B cell (primary cell): ENCODE data around the gene PLEKHM1. TPM values are rescaled to one million over a fixed set of nuclear protein-coding genes. Genes with fewer than 3 reads are reported as not detected.

Source experiments
- ATAC-seq: fragments of 200-7000 bp; cut with Tn5 transposase; one replicate; pipeline ENCODE4 v1.10.0; 2021; ENCODE audit warnings: low read depth, mild to moderate bottlenecking, moderate number of reproducible peaks, moderate library complexity
- CTCF ChIA-PET: fragments of 350-600 bp; sonication (Branson Sonifier 250); formaldehyde crosslinking; loops from one replicate; lab custom pipeline; 2021; ENCODE audit warnings: antibody characterized with exemption, inconsistent platforms; lab: Charles Lee
- POLR2A ChIA-PET: fragments of 350-600 bp; sonication (Branson Sonifier 250); formaldehyde crosslinking; loops from one replicate; lab custom pipeline; 2021; ENCODE audit warnings: antibody characterized with exemption; lab: Charles Lee
- DNase-seq: peaks from one replicate; pipeline ENCODE4 v3.0.0; 2013
- H2AFZ ChIP-seq: 2 replicates; pipeline ENCODE4 v1.6.1; 2012; ENCODE audit warnings: mild to moderate bottlenecking, low read depth, low read length; ENCODE audit not compliant: insufficient read depth, poor library complexity, severe bottlenecking
- H3K27ac ChIP-seq, 2 donors: 1 replicate in 1 of 2; 2 replicates in 1 of 2; pipeline ENCODE4 v1.5.1; 2012 to 2013; ENCODE audit warnings: low read length in 2 of 2, mild to moderate bottlenecking in 2 of 2, moderate library complexity in 1 of 2
- H3K27me3 ChIP-seq, 4 experiments: fragments of 200-600 bp in 1 of 4; sonication (generic) in 1 of 4; replicated peaks in 1 of 4; 1 replicate in 2 of 4; 2 replicates in 2 of 4; pipeline versions ENCODE4 v1.6.1 to v1.7.0; 2013 to 2016; ENCODE audit warnings: low read length in 3 of 4, mild to moderate bottlenecking in 2 of 4, mixed read lengths in 1 of 4, moderate library complexity in 1 of 4; ENCODE audit not compliant: insufficient read depth in 4 of 4, control insufficient read depth in 3 of 4; ENCODE audit errors: control extremely low read depth in 1 of 4
- H3K36me3 ChIP-seq, 2 experiments: replicated peaks in 1 of 2; 1 replicate in 1 of 2; 2 replicates in 1 of 2; pipeline versions ENCODE4 v1.6.1 to v1.7.1; 2013; ENCODE audit warnings: low read length in 1 of 2; ENCODE audit not compliant: insufficient read depth in 2 of 2, control insufficient read depth in 1 of 2; ENCODE audit errors: control extremely low read depth in 1 of 2, extremely low read depth in 1 of 2
- H3K4me1 ChIP-seq, 2 donors: fragments of 200-600 bp in 1 of 2; sonication (generic) in 1 of 2; 1 replicate in 1 of 2; 2 replicates in 1 of 2; pipeline versions ENCODE4 v1.5.1 to v1.6.1; 2013 to 2017; ENCODE audit warnings: low read length in 2 of 2; ENCODE audit not compliant: control insufficient read depth in 2 of 2, insufficient read depth in 2 of 2
- H3K4me2 ChIP-seq: replicated peaks from 2 replicates; pipeline ENCODE3; 2012; ENCODE audit warnings: mild to moderate bottlenecking, low read depth, low read length; ENCODE audit not compliant: poor library complexity, severe bottlenecking
- H3K4me3 ChIP-seq, 5 experiments: fragments of 200-600 bp in 1 of 5; sonication (generic) in 1 of 5; 1 replicate in 3 of 5; 2 replicates in 2 of 5; pipeline versions ENCODE4 v1.5.1 to v1.7.0; 2011 to 2016; ENCODE audit warnings: low read length in 4 of 5, mild to moderate bottlenecking in 4 of 5, low read depth in 2 of 5, control low read depth in 1 of 5, moderate library complexity in 1 of 5; ENCODE audit not compliant: insufficient read depth in 1 of 5; ENCODE audit errors: control extremely low read depth in 1 of 5, extremely low read depth in 1 of 5
- H3K79me2 ChIP-seq: fragments of 200-600 bp; sonication (generic); one replicate; pipeline ENCODE4 v1.6.0; 2016; ENCODE audit warnings: low read length; ENCODE audit not compliant: control insufficient read depth, insufficient read depth
- H3K9ac ChIP-seq: fragments of 200-600 bp; sonication (generic); 2 replicates; pipeline ENCODE4 v1.6.1; 2017; ENCODE audit warnings: mild to moderate bottlenecking, low read length, moderate library complexity
- H3K9me3 ChIP-seq, 3 donors: one replicate each; pipeline versions ENCODE4 v1.6.1 to v1.7.1; 2013; ENCODE audit warnings: low read length in 2 of 3; ENCODE audit not compliant: control insufficient read depth in 2 of 3, insufficient read depth in 1 of 3; ENCODE audit errors: control extremely low read depth in 1 of 3
- H4K20me1 ChIP-seq: 2 replicates; pipeline ENCODE4 v1.6.0; 2012; ENCODE audit warnings: mild to moderate bottlenecking, low read length; ENCODE audit not compliant: insufficient read depth, control insufficient read depth, poor library complexity, severe bottlenecking
- H3K27ac Mint-ChIP-seq: one replicate; pipeline ENCODE4 v1.8.0; 2021; ENCODE audit warnings: mixed read lengths
- H3K27me3 Mint-ChIP-seq: one replicate; pipeline ENCODE4 v1.8.0; 2021; ENCODE audit warnings: mixed read lengths
- H3K4me1 Mint-ChIP-seq: one replicate; pipeline ENCODE4 v1.8.0; 2021; ENCODE audit warnings: mixed read lengths
- H3K4me3 Mint-ChIP-seq: one replicate; pipeline ENCODE4 v1.8.0; 2021; ENCODE audit warnings: mixed read lengths
- H3K9me3 Mint-ChIP-seq: one replicate; pipeline ENCODE4 v1.8.0; 2022; ENCODE audit warnings: mixed read lengths; ENCODE audit not compliant: insufficient read depth
- CTCF ChIP-seq: fragments of 200-600 bp; IDR thresholded peaks from one replicate; pipeline ENCODE4 v1.8.0; 2022; ENCODE audit warnings: antibody characterized with exemption, mild to moderate bottlenecking
- EZH2 ChIP-seq: IDR thresholded peaks from 2 replicates; pipeline ENCODE4 v1.6.1; 2012; ENCODE audit warnings: borderline replicate concordance, low read depth, mild to moderate bottlenecking, moderate library complexity, low read length; ENCODE audit not compliant: insufficient read depth, poor library complexity, severe bottlenecking
- WGBS: methylation state at CpG from one replicate; pipeline ENCODE4 v1.1.5; 2013; ENCODE audit warnings: missing lambda C conversion rate; ENCODE audit not compliant: insufficient coverage; 5-methylcytosine and 5-hydroxymethylcytosine counted together
- intact Hi-C: fragments of 100-400 bp; cut with micrococcal nuclease; formaldehyde crosslinking; loops from one replicate; pipeline ENCODE4 v1.10.0; 2022
- polyA plus RNA-seq: library from polyadenylated mRNA; depleted of rRNA; stranded (reverse); fragments of >200 nt; gene quantifications from 2 replicates; pipeline ENCODE4 v1.2.3, GENCODE V29; 2012
- total RNA-seq, 2 donors: library from RNA; stranded (reverse); fragments of 120-200 nt in 1 of 2; gene quantifications; 1 replicate in 1 of 2; 2 replicates in 1 of 2; pipeline versions ENCODE4 v1.2.3 to v1.2.4, GENCODE V29; 2013 to 2022

The PLEKHM1 gene
- total and polyA plus RNA-seq, 2 donors (not counting 1 experiment from before 2014, with no cell fraction given): 26.2 to 73.9 TPM

GRCh38 chr17:45423975-45424335, 66.6 kb downstream of the PLEKHM1 start:
- H2AFZ ChIP-seq: no peak overlapping the region
- H3K27ac Mint-ChIP-seq: no peak overlapping the region
- no peaks in the 10 kb centered on the region for H3K27me3 Mint-ChIP-seq
- DNase-seq: no peak
- ATAC-seq: no peak
- no peaks in the 10 kb centered on the region for H3K79me2 ChIP-seq
- no peaks in the 10 kb centered on the region for H3K27me3 ChIP-seq
- no peak overlapping the region for H3K4me3 Mint-ChIP-seq
- intact Hi-C loops: no loop called here
- H3K9me3 ChIP-seq: no peaks in the 10 kb centered on the region
- no peaks in the 10 kb centered on the region for H3K9me3 Mint-ChIP-seq
- WGBS: 100% methylated on average over 1 of the region's 1 CpG
- TF ChIP-seq EZH2: no peak
- no peak for TF ChIP-seq CTCF
- no peak overlapping the region for H3K4me2 ChIP-seq
- peaks cover 12 to 22% of the 10 kb centered on the region in 2 donors for H3K4me1 ChIP-seq
- CTCF ChIA-PET: interaction anchor here (1.3 to 6.5 kb wide), 2 partner anchors 14 to 28 kb away, joined by 3 to 71 read pairs; no protein-coding TSS in a partner anchor
- no peak overlapping the region for H3K27ac ChIP-seq
- no peaks in the 10 kb centered on the region for H4K20me1 ChIP-seq
- no peaks in the 10 kb centered on the region for H3K36me3 ChIP-seq
- no peak overlapping the region for H3K9ac ChIP-seq
- H3K4me1 Mint-ChIP-seq: peaks cover 16% of the 10 kb centered on the region
- POLR2A ChIA-PET: interaction anchor here (0.6 to 1.0 kb wide), 2 partner anchors 11 to 16 kb away, joined by 3 to 5 read pairs; no protein-coding TSS in a partner anchor
- no peak overlapping the region for H3K4me3 ChIP-seq

GRCh38 chr17:45423304-45423974, 67.1 kb downstream of the PLEKHM1 start:
- H3K27me3 Mint-ChIP-seq: no peaks in the 10 kb centered on the region
- TF ChIP-seq EZH2: no peak
- no peak for TF ChIP-seq CTCF
- DNase-seq (no peak), ATAC-seq (no peak)
- H3K4me3 Mint-ChIP-seq: no peak overlapping the region
- Histone ChIP-seq H3K4me1 (peaks cover 8 to 17% of the 10 kb centered on the region in 2 donors), H4K20me1 (no peaks in the 10 kb centered on the region), H3K27me3 (no peaks in the 10 kb centered on the region), H2AFZ (no peak overlapping the region), H3K9ac (no peak overlapping the region), H3K4me2 (no peak overlapping the region), H3K27ac (no peak overlapping the region), H3K9me3 (no peaks in the 10 kb centered on the region), H3K79me2 (no peaks in the 10 kb centered on the region), H3K4me3 (no peak overlapping the region), H3K36me3 (no peaks in the 10 kb centered on the region)
- CTCF ChIA-PET: interaction anchor here (1.3 to 6.5 kb wide), 2 partner anchors 13 to 28 kb away, joined by 3 to 71 read pairs; no protein-coding TSS in a partner anchor
- no peaks in the 10 kb centered on the region for H3K9me3 Mint-ChIP-seq
- peaks cover 11% of the 10 kb centered on the region for H3K4me1 Mint-ChIP-seq
- intact Hi-C loops: no loop called here
- H3K27ac Mint-ChIP-seq: no peak overlapping the region
- 87% methylated on average over 3 of the region's 8 CpGs for WGBS
- POLR2A ChIA-PET: interaction anchor here (1.0 kb wide), 1 partner anchor 11 kb away, joined by 3 read pairs; no protein-coding TSS in a partner anchor
